GM21390 (cell line): Measurements from ENCODE around the gene KRTAP9-4.
"Not testable (repeated sequence)": the region's sequence is repeated elsewhere in the genome, so short reads cannot be mapped to it uniquely, and the experiment has no call there.

Experiments used
- ATAC-seq: cut with Tn5 transposase; IDR thresholded peaks from one replicate; pipeline ENCODE4 v1.9.1; 2021; ENCODE audit not compliant: unreplicated experiment

The KRTAP9-4 gene, protein sequence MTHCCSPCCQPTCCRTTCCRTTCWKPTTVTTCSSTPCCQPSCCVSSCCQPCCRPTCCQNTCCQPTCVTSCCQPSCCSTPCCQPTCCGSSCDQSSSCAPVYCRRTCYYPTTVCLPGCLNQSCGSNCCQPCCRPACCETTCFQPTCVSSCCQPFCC

DNA sequence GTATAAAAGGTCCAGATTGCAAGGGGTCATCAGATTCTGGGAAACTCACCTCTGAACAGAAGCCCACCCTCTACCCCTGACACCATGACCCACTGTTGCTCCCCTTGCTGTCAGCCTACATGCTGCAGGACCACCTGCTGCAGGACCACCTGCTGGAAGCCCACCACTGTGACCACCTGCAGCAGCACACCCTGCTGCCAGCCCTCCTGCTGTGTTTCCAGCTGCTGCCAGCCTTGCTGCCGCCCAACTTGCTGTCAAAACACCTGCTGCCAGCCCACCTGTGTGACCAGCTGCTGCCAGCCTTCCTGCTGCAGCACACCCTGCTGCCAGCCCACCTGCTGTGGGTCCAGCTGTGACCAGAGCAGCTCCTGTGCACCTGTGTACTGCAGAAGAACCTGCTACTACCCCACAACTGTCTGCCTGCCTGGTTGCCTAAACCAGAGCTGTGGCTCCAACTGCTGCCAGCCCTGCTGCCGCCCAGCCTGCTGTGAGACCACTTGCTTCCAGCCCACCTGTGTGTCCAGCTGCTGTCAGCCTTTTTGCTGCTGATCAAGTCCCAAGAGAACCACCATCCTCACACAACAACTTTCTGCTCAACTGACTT, at the start of gene KRTAP9-4:
Gene KRTAP9-4 (plus strand): TSS at position 51 of the 604 bp plus-strand sequence. CDS start 34 bp downstream, at position 85.
- not testable (repeated sequence) for ATAC-seq

DNA sequence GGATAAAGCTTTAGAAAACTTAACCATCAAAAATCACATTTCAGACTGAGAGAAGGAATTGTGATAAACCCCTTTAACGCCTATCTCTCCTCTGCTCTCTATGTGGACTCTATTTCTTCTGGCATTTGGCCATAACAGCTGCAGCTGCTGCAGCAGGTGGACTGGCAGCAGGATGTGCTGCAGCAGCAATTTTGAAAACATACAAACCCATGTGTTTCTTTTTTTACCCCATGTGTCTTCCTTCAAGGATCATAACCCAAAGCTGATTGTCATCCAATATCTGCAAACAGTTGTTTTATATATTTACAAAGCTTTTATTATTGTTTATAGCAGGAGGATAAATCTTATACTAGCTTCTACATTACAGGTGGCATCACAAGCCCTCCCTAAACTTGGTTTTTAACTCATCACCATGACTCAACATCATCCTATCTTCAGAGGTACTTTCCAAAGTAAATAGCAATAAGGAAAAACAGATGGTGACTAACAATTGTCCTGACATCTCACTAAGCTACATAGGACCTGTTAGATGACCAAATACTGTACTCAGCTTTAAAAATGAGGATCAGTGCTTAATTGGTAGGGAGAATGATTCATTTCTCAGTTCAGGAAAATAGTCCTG, 37.5 kb upstream of the KRTAP9-4 start:
- no peak for ATAC-seq

GRCh38 chr17:41212524-41213169, 36.8 kb upstream of the KRTAP9-4 start:
- no peak for ATAC-seq

- ATAC-seq: no peak
Observed at GRCh38 chr17:41215681-41216080, 33.8 kb upstream of the KRTAP9-4 start.

- ATAC-seq: no peak
Observed at GRCh38 chr17:41223821-41224220, 25.7 kb upstream of the KRTAP9-4 start.

DNA sequence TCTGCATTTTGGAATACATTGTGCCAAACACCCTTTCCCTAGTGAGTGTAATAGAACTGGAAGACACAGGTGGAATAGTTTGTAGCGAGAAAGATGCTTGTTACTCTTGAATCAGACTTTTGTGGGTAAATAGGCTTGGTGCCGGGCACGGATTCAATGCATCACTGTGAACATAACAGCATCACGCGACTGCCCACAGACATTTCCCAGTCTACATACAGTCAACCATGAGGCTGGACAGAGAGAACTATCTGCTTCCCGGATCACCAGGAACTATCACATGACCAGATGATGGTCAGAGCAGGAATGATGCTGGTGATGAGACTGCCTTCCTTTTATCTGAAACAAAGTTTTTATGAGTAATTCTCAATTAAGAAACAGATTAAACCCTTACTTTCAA, 23.4 kb upstream of the KRTAP9-4 start:
- no peak for ATAC-seq

- not testable (repeated sequence) for ATAC-seq
Observed at GRCh38 chr17:41226598-41227095, 22.8 kb upstream of the KRTAP9-4 start, which contains the start of gene KRTAP9-2. KRTAP9-2 (plus strand) TSS chr17:41226648; CDS start chr17:41226655, 7 bp downstream.

GRCh38 chr17:41230094-41230493, 19.4 kb upstream of the KRTAP9-4 start:
- ATAC-seq: no peak

DNA sequence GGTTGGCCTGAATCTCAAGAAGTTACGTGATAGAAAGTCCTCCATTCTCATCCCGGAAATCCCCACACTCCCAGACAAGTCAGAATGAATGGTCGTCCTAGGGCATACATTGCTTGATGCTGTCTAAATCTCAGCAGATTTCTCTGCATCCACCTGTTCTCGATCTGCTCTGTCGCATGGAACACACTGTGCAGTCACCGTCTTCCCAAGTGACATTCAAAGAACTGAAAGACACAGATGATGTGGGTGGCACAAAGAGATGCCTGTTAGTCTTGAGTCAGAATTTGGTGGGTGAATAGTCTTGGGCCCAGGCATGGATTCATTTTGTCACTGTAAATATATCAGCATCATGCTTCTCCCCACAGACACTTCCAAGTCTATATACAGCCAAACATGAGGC, 17.8 kb upstream of the KRTAP9-4 start:
- no peak for ATAC-seq

DNA sequence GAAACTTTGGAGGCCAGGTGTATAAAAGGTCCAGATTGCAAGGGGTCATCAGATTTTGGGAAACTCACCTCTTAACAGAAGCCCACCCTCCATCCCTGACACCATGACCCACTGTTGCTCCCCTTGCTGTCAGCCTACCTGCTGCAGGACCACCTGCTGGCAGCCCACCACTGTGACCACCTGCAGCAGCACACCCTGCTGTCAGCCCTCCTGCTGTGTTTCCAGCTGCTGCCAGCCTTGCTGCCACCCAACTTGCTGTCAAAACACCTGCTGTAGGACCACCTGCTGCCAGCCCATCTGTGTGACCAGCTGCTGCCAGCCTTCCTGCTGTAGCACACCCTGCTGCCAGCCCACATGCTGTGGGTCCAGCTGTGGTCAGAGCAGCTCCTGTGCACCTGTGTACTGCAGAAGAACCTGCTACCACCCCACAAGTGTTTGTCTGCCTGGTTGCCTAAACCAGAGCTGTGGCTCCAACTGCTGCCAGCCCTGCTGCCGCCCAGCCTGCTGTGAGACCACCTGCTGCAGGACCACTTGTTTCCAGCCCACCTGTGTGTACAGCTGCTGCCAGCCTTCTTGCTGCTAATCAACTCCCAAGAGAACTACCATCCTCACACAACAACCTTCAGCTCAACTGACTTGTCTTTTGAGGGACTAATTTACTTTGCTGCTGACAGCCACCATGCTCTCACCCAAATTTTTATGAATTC, 16.9 kb upstream of the KRTAP9-4 start, which contains the start of gene KRTAP9-3:
Gene KRTAP9-3 (plus strand): TSS at position 51 of the 707 bp plus-strand sequence. CDS start 53 bp downstream, at position 104.
- ATAC-seq: not testable (repeated sequence)

DNA sequence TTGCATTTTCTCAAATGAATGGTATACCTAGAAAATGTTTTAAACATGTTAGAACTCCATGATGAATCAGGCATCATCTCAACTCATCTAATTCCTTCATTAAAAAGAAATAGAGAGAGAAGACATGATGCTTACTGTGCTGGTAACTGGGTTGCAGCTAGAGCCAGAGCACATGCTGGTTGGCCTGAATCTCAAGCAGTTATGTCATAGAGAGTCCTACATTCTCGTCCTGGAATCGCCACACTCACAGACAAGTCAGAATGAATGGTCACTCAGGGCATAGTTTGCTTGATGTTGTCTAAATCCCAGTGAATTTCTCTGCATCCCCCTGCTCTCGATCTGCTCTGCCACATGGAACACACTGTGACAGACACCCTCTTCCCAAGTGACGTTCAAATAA, 12.4 kb upstream of the KRTAP9-4 start:
- ATAC-seq: not testable (repeated sequence)

DNA sequence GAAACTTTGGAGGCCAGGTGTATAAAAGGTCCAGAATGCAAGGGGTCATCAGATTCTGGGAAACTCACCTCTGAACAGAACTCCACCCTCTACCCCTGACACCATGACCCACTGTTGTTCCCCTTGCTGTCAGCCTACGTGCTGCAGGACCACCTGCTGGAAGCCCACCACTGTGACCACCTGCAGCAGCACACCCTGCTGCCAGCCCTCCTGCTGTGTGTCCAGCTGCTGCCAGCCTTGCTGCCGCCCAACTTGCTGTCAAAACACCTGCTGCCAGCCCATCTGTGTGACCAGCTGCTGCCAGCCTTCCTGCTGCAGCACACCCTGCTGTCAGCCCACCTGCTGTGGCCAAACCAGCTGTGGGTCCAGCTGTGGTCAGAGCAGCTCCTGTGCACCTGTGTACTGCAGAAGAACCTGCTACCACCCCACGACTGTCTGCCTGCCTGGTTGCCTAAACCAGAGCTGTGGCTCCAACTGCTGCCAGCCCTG, 11.5 kb upstream of the KRTAP9-4 start, which contains the start of gene KRTAP9-8:
Gene KRTAP9-8 (plus strand): TSS at position 51 of the 489 bp plus-strand sequence. CDS start 53 bp downstream, at position 104.
- ATAC-seq: not testable (repeated sequence)

DNA sequence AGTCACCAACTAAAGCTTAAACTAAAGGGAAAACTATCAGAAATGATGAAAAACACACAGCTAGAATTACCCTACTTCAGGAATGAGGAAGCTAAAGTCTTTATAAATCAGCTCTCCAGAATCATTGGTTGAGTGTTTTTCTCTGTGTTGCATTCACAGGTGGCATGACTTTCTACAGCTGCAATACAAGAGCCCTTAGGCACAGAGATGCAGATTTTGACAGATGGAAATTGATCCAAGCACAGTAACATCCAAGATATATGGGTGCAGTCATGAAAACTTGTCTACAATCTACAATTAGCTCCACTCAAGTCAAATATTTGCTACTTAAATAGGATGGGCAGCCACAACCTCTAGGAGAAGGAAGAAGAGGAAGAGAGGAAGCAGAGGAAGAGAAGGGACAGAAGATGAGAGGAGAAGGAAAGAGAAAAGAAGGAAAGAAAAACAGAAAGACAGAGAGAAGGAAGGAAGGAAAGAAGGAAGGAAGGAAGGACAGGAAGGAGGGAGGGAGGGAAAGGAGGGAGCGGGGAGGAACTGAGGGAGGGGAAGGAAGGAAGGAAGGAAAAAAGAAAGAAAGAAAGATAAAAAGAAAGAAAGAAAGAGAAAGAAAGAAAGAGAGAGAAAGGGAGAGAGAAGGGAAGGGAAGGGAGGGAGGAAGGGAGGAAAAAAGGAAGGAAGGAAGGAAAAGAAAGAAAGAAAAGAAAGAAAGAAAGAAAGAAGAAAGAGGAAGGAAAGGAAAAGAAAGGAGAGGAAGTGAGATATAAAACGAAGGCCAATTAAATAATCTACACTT, 2.3 kb upstream of the KRTAP9-4 start:
- not testable (repeated sequence) for ATAC-seq

DNA sequence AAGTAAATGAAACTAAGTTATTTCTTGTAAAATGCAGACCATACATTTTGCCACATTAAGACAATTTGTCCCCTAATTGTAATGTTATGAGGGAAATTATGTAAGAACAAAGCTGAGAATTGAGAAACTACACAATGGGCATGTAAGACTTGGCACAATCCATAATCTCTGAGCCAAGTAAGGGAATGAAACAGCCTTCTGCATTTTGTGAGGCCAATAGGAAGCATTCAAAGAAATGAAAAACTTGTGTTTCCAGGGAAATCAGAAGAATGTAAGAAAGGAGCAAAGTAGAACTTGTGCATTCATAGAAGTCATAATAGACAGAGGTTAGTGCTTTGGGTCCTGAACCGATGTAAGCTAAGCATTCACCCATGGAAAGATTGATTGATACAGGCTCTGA, 1.8 kb downstream of the KRTAP9-4 start:
- no peak for ATAC-seq

DNA sequence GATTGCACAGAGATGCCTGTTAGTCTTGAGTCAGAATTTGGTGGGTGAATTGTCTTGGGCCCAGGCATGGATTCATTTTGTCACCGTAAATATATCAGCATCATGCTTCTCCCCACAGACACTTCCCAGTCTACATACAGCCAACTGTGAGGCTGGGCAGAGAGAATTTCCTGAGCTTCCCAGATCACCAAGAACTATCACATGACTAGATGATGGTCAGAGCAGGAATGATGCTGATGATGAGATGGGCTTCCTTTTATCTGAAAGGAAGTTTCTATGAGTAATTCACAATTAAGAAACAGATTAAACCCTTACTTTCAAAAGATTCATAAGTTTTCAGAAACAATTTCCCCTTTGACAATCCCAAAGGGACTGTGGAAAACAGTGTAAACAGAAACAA, 5.4 kb downstream of the KRTAP9-4 start:
- no peak for ATAC-seq

- not testable (repeated sequence) for ATAC-seq
Observed at GRCh38 chr17:41255381-41256290, 6.1 kb downstream of the KRTAP9-4 start, which contains the start of gene KRTAP9-9. KRTAP9-9 (plus strand) TSS chr17:41255384.

- ATAC-seq: no peak
Observed at GRCh38 chr17:41256291-41256685, 6.8 kb downstream of the KRTAP9-4 start.

DNA sequence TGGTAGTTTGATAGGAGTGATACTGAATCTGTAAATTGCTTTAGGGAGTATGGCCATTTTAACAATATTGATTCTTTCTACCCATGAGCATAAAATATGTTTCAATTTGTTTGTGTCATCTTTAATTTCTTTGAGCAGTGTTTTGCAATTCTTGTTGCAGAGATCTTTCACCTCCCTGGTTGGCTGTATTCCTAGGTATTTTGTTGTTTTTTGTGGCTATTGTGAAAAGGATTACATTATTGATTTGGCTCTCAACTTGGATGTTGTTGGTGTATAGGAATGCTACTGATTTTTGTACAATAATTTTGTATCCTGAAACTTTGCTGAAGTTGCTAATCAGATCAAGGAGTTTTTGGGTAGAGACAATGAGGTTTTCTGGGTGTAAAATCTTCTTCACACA, 8.9 kb downstream of the KRTAP9-4 start:
- no peak for ATAC-seq

GRCh38 chr17:41263212-41263611, 13.7 kb downstream of the KRTAP9-4 start:
- no peak for ATAC-seq
